Neural cell (in vitro differentiated cells): Measurements from ENCODE around the gene SCART1. TPM values are rescaled to one million over a fixed set of nuclear protein-coding genes. Genes with fewer than 3 reads are reported as not detected.

Source experiments
- H2AFZ ChIP-seq: fragments of 200-600, 300-800 bp; sonication (generic), shearing (Covaris generic); 2 replicates; pipeline ENCODE4 v1.6.0; 2014; ENCODE audit warnings: low read depth, mild to moderate bottlenecking, antibody characterized with exemption, low read length, moderate library complexity
- H3F3A ChIP-seq: fragments of 200-600 bp; shearing (Covaris generic); 2 replicates; pipeline ENCODE4 v1.6.1; 2016; ENCODE audit warnings: mild to moderate bottlenecking, moderate library complexity, mixed read lengths, antibody characterized with exemption, low read length; ENCODE audit not compliant: insufficient read depth, poor library complexity, severe bottlenecking
- H3K27ac ChIP-seq: fragments of 200-600, 300-800 bp; sonication (generic), shearing (Covaris generic); 2 replicates; pipeline ENCODE4 v1.5.1; 2014; ENCODE audit warnings: mild to moderate bottlenecking, low read length, moderate library complexity
- H3K27me3 ChIP-seq: fragments of 300-800, 200-600 bp; sonication (generic), shearing (Covaris generic); 2 replicates; pipeline ENCODE4 v1.6.0; 2014; ENCODE audit warnings: mild to moderate bottlenecking, low read depth, low read length, moderate library complexity; ENCODE audit not compliant: insufficient read depth
- H3K36me3 ChIP-seq: fragments of 300-800, 200-600 bp; sonication (generic), shearing (Covaris generic); 2 replicates; pipeline ENCODE4 v1.5.1; 2014; ENCODE audit warnings: mild to moderate bottlenecking, antibody characterized with exemption, low read length, moderate library complexity; ENCODE audit not compliant: insufficient read depth
- H3K4me2 ChIP-seq: fragments of 300-800, 200-600 bp; sonication (generic), shearing (Covaris generic); 2 replicates; pipeline ENCODE4 v1.6.0; 2014; ENCODE audit warnings: mild to moderate bottlenecking, low read length
- H3K4me3 ChIP-seq: fragments of 300-800, 200-600 bp; sonication (generic), shearing (Covaris generic); 2 replicates; pipeline ENCODE4 v1.5.1; 2014; ENCODE audit warnings: mild to moderate bottlenecking, low read length, moderate library complexity
- H3K79me2 ChIP-seq: fragments of 200-600 bp; shearing (Covaris generic); replicated peaks from 2 replicates; pipeline ENCODE4 v1.6.0; 2014; ENCODE audit warnings: mild to moderate bottlenecking, low read length, moderate library complexity; ENCODE audit not compliant: insufficient read depth
- H3K9ac ChIP-seq: fragments of 300-800, 200-600 bp; sonication (generic), shearing (Covaris generic); 2 replicates; pipeline ENCODE4 v1.6.1; 2016; ENCODE audit warnings: mild to moderate bottlenecking, low read length, mixed read lengths
- H3K9me2 ChIP-seq: fragments of 200-600 bp; shearing (Covaris generic); 2 replicates; pipeline ENCODE4 v1.6.1; 2016; ENCODE audit warnings: mild to moderate bottlenecking, low read length, mixed read lengths; ENCODE audit not compliant: insufficient read depth
- H3K9me3 ChIP-seq: fragments of 200-600, 300-800 bp; sonication (generic), shearing (Covaris generic); 2 replicates; pipeline ENCODE4 v1.6.1; 2016; ENCODE audit warnings: mild to moderate bottlenecking, mixed run types, low read length, moderate library complexity, mixed read lengths
- H4K20me1 ChIP-seq: fragments of 200-600 bp; shearing (Covaris generic); 2 replicates; pipeline ENCODE4 v1.6.1; 2016; ENCODE audit warnings: mild to moderate bottlenecking, mixed run types; ENCODE audit not compliant: insufficient read depth
- RAD21 ChIP-seq: fragments of 450-650 bp; conservative IDR thresholded peaks from 2 replicates; pipeline ENCODE4 v1.6.1; 2014; ENCODE audit warnings: antibody characterized with exemption, mild to moderate bottlenecking, moderate library complexity
- SMC3 ChIP-seq: fragments of 450-650 bp; conservative IDR thresholded peaks from 2 replicates; pipeline ENCODE4 v1.6.1; 2014; ENCODE audit warnings: antibody characterized with exemption, mild to moderate bottlenecking, moderate library complexity; ENCODE audit not compliant: poor library complexity
- TAF1 ChIP-seq: IDR thresholded peaks from 2 replicates; pipeline ENCODE4 v1.6.1; 2012; ENCODE audit warnings: low read depth
- polyA plus RNA-seq: library from polyadenylated mRNA; depleted of rRNA; stranded (reverse); fragments of >200 nt; gene quantifications from 2 replicates; pipeline ENCODE4 v1.2.3, GENCODE V29; 2014
- TF ChIP-seq, protein P1 (sequence below): IDR thresholded peaks from 2 replicates; pipeline ENCODE4 v1.6.1; 2012; ENCODE audit warnings: borderline replicate concordance

The SCART1 gene
- polyA plus RNA-seq, 1 donor from 2014 or later = 4.3 TPM

DNA sequence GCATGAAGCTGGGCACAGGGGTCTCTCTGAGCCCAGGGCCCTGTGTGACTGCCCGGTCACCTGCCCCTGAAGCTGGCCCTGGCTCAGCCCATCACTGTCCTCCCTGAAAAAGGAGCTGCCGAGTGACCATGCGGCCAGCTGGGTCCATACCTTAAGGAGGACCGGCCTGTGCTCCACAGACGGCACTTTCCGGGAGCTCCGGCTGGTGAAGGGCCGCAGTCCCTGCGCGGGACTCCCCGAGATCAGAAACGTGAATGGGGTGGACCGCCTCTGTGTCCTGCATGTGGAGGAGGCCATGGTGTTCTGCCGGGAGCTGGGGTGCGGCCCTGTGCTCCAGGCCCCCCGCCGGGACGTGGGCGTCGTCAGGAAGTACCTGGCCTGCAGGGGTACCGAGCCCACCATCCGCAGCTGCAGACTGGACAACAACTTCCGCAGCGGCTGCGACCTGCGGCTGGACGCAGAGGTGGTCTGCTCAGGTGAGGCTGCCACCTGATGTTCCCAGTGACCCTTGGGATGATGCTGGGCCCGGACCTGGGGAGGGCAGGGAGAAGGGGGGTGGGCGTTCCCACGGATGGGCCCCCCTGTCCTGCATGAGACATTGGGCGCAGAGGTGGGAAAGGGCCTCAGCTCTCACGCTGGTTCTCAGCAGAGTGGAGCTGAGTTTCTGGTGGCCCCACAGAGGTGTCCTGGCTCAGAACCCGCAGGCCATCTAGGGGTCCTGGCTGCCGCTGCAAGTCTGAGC, 3.5 kb downstream of the SCART1 start:
- H3K4me2 ChIP-seq = no peak overlapping the region
- H3K9me2 ChIP-seq = no peaks in the 10 kb centered on the region
- no peak overlapping the region for H3K9ac ChIP-seq
- no peaks in the 10 kb centered on the region for H3F3A ChIP-seq
- peaks cover 6% of the 10 kb centered on the region for H3K9me3 ChIP-seq
- no peak overlapping the region for H3K4me3 ChIP-seq
- TF ChIP-seq, protein P1, sequence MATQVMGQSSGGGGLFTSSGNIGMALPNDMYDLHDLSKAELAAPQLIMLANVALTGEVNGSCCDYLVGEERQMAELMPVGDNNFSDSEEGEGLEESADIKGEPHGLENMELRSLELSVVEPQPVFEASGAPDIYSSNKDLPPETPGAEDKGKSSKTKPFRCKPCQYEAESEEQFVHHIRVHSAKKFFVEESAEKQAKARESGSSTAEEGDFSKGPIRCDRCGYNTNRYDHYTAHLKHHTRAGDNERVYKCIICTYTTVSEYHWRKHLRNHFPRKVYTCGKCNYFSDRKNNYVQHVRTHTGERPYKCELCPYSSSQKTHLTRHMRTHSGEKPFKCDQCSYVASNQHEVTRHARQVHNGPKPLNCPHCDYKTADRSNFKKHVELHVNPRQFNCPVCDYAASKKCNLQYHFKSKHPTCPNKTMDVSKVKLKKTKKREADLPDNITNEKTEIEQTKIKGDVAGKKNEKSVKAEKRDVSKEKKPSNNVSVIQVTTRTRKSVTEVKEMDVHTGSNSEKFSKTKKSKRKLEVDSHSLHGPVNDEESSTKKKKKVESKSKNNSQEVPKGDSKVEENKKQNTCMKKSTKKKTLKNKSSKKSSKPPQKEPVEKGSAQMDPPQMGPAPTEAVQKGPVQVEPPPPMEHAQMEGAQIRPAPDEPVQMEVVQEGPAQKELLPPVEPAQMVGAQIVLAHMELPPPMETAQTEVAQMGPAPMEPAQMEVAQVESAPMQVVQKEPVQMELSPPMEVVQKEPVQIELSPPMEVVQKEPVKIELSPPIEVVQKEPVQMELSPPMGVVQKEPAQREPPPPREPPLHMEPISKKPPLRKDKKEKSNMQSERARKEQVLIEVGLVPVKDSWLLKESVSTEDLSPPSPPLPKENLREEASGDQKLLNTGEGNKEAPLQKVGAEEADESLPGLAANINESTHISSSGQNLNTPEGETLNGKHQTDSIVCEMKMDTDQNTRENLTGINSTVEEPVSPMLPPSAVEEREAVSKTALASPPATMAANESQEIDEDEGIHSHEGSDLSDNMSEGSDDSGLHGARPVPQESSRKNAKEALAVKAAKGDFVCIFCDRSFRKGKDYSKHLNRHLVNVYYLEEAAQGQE = no peak
- TF ChIP-seq SMC3 = no peak
- no peak overlapping the region for H3K27ac ChIP-seq
- H3K79me2 ChIP-seq = no peaks in the 10 kb centered on the region
- no peaks in the 10 kb centered on the region for H4K20me1 ChIP-seq
- no peak overlapping the region for H2AFZ ChIP-seq
- H3K27me3 ChIP-seq = no peaks in the 10 kb centered on the region
- H3K36me3 ChIP-seq = no peaks in the 10 kb centered on the region

DNA sequence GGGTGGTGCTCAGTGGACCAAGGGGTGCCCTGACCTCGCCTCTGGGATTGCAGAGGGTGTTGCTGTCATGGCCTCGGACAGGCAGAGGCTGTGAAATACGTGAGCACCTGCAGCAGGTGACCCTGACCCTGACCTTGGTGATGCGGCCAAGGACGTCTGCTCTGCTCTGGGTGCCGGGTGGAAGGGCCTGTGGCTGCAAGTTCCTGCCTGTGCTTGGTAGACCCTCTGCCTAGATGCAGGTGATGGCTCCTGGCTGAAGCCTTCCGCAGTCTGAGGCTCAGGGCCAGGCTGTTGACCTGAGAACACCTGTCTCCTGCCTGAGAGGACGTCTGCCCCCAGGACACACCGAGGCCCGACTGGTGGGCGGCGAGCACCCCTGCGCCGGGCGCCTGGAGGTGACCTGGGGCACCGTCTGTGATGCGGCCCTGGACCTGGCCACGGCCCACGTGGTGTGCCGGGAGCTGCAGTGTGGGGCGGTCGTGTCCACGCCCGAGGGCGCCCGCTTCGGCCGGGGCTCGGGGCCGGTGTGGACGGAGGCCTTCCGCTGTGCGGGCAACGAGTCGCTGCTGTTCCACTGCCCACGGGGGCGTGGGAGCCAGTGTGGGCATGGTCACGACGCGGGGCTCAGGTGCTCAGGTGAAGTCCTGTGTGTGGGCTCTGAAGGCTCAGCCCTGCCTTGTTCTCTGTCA, 4.4 kb downstream of the SCART1 start:
- H3K9me2 ChIP-seq = no peaks in the 10 kb centered on the region
- H3K4me3 ChIP-seq = no peak overlapping the region

More for the DNA sequence above, 4.4 kb downstream of the SCART1 start:
- Histone ChIP-seq H3K36me3 (no peaks in the 10 kb centered on the region), H3K79me2 (no peaks in the 10 kb centered on the region), H3K9ac (no peak overlapping the region), H3K27ac (no peak overlapping the region), H2AFZ (no peak overlapping the region), H3K27me3 (no peaks in the 10 kb centered on the region), H3F3A (no peaks in the 10 kb centered on the region), H3K9me3 (peaks cover 6% of the 10 kb centered on the region), H4K20me1 (no peaks in the 10 kb centered on the region), H3K4me2 (no peak overlapping the region)
- TF ChIP-seq SMC3 = no peak
- no peak for TF ChIP-seq TAF1
- TF ChIP-seq, protein P1 = no peak
- no peak for TF ChIP-seq RAD21
